Ishikawa (cell line): ENCODE results near the gene DIP2B.

Experiments
- CEBPB ChIP-seq: IDR thresholded peaks from 2 replicates; pipeline ENCODE4 v1.6.1; 2012
- CREB1 ChIP-seq: IDR thresholded peaks from 2 replicates; pipeline ENCODE4 v1.6.1; 2012; ENCODE audit warnings: low read depth
- EGR1 ChIP-seq: IDR thresholded peaks from 2 replicates; pipeline ENCODE4 v1.6.1; 2012
- EP300 ChIP-seq: IDR thresholded peaks from 2 replicates; pipeline ENCODE4 v1.6.1; 2012; ENCODE audit warnings: borderline replicate concordance
- FOXM1 ChIP-seq: IDR thresholded peaks from 2 replicates; pipeline ENCODE4 v1.6.1; 2012; ENCODE audit warnings: low read depth, borderline replicate concordance
- NFIC ChIP-seq: IDR thresholded peaks from 2 replicates; pipeline ENCODE4 v1.6.1; 2012
- RAD21 ChIP-seq: IDR thresholded peaks from 2 replicates; pipeline ENCODE4 v1.6.1; 2012; ENCODE audit warnings: low read depth
- TAF1 ChIP-seq: IDR thresholded peaks from 2 replicates; pipeline ENCODE4 v1.6.1; 2012; ENCODE audit warnings: low read depth, mild to moderate bottlenecking
- TCF12 ChIP-seq: IDR thresholded peaks from 2 replicates; pipeline ENCODE4 v1.6.1; 2012; ENCODE audit warnings: low read depth
- TEAD4 ChIP-seq: IDR thresholded peaks from 2 replicates; pipeline ENCODE4 v1.6.1; 2012
- YY1 ChIP-seq: IDR thresholded peaks from 2 replicates; pipeline ENCODE4 v1.6.1; 2012; ENCODE audit warnings: low read depth
- ZBTB7A ChIP-seq: IDR thresholded peaks from 2 replicates; pipeline ENCODE4 v1.6.1; 2012; ENCODE audit warnings: low read depth
- TF ChIP-seq, protein P1 (sequence below): IDR thresholded peaks from 2 replicates; pipeline ENCODE4 v1.6.1; 2012
- TF ChIP-seq, protein P2 (sequence below): IDR thresholded peaks from 2 replicates; pipeline ENCODE4 v1.6.1; 2012; ENCODE audit warnings: low read depth, mild to moderate bottlenecking
- TF ChIP-seq, protein P3 (sequence below): IDR thresholded peaks from 2 replicates; pipeline ENCODE4 v1.6.1; 2012

DIP2B gene

DNA sequence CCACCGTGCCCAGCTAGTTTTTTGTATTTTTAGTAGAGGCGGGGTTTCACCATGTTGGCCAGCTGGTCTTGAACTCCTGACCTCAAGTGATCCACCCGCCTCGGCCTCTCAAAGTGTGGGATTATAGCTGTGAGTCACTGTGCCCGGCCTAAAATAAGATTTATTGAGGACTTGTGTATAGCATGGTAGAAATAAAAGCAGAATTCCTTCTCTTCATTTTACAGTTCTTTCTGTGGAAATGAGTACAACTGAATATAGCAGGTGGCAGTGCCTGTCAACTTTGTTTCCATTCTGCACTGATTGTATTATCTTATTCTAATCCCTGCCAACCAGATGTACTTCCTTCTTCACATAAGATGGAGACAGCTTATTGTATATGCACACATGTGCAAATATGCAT is 41.0 kb downstream of the DIP2B start:
- no peak for TF ChIP-seq FOXM1
- TF ChIP-seq YY1 = no peak
- TF ChIP-seq CREB1 = no peak

DNA sequence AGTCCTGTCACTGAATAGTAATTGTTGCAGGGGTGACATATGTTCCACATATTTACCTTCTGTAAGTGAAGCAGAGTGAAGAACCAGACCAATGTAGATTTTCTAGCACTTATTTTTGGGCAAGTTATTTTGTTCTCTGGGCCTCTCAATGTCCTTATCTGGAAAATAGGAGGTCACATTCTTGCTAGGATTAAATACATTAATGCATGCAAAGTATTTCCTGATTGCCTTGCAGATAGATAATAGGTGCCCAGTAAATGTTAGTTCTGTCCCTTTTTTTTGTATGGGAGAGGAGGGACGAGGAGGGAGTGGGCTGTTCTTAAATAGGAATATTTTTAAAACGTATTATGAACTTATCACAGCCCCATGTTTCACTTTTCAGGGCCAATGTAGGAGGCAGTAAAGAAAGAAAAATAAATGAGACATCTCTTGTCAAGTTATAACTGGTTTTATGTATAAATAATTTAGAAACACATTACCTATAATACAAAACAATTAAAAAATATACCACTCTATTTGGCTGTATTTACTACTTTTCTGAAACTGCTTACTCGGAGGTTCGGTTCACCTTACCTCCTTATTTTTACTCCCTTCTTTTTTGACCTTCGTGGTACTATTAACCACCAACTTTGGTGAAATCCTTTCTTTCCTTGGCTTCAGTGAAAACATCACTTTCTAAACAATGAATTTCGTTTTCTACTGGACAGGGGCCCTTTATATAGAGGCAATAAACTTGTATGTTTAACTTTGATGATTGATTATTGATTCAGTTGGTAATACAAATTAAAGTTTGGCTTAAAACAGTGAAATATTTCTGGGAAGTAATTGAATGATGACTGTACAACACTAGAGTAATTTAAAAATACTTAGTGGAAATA is 41.9 kb downstream of the DIP2B start:
- TF ChIP-seq, protein P1, sequence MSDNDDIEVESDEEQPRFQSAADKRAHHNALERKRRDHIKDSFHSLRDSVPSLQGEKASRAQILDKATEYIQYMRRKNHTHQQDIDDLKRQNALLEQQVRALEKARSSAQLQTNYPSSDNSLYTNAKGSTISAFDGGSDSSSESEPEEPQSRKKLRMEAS = no peak
- TF ChIP-seq ZBTB7A (no peak), FOXM1 (no peak), TAF1 (no peak), RAD21 (no peak), NFIC (no peak), CREB1 (no peak), CEBPB (no peak), TEAD4 (no peak), TCF12 (no peak), YY1 (no peak), EP300 (no peak), EGR1 (no peak)
- TF ChIP-seq, protein P2, sequence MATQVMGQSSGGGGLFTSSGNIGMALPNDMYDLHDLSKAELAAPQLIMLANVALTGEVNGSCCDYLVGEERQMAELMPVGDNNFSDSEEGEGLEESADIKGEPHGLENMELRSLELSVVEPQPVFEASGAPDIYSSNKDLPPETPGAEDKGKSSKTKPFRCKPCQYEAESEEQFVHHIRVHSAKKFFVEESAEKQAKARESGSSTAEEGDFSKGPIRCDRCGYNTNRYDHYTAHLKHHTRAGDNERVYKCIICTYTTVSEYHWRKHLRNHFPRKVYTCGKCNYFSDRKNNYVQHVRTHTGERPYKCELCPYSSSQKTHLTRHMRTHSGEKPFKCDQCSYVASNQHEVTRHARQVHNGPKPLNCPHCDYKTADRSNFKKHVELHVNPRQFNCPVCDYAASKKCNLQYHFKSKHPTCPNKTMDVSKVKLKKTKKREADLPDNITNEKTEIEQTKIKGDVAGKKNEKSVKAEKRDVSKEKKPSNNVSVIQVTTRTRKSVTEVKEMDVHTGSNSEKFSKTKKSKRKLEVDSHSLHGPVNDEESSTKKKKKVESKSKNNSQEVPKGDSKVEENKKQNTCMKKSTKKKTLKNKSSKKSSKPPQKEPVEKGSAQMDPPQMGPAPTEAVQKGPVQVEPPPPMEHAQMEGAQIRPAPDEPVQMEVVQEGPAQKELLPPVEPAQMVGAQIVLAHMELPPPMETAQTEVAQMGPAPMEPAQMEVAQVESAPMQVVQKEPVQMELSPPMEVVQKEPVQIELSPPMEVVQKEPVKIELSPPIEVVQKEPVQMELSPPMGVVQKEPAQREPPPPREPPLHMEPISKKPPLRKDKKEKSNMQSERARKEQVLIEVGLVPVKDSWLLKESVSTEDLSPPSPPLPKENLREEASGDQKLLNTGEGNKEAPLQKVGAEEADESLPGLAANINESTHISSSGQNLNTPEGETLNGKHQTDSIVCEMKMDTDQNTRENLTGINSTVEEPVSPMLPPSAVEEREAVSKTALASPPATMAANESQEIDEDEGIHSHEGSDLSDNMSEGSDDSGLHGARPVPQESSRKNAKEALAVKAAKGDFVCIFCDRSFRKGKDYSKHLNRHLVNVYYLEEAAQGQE = no peak
- TF ChIP-seq, protein P3, sequence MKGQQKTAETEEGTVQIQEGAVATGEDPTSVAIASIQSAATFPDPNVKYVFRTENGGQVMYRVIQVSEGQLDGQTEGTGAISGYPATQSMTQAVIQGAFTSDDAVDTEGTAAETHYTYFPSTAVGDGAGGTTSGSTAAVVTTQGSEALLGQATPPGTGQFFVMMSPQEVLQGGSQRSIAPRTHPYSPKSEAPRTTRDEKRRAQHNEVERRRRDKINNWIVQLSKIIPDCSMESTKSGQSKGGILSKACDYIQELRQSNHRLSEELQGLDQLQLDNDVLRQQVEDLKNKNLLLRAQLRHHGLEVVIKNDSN = no peak

DNA sequence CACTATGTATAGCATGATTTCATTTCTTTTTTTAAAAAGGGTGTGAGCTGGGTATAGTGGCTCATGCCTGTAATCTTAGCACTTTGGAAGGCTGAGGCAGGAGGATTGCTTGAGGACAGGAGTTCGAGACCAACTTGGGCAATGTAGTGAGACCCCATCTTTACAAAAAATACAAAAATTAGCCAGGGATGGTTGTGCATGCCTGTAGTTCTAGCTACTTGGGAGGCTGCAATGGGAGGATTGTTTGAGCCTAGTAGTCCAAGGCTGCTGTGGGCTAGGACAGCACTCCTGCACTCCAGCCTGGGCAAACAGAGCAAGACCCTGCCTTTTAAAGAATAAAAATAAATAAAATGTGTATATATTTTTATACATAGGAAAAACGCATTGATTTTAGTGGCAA is 43.0 kb downstream of the DIP2B start:
- TF ChIP-seq EP300 (no peak), EGR1 (no peak), TEAD4 (no peak), CEBPB (no peak), NFIC (no peak), TCF12 (no peak), FOXM1 (no peak), CREB1 (no peak), YY1 (no peak), ZBTB7A (no peak), TAF1 (no peak), RAD21 (no peak)
- TF ChIP-seq, protein P2 = no peak
- TF ChIP-seq, protein P1 = no peak
- TF ChIP-seq, protein P3 = no peak

DNA sequence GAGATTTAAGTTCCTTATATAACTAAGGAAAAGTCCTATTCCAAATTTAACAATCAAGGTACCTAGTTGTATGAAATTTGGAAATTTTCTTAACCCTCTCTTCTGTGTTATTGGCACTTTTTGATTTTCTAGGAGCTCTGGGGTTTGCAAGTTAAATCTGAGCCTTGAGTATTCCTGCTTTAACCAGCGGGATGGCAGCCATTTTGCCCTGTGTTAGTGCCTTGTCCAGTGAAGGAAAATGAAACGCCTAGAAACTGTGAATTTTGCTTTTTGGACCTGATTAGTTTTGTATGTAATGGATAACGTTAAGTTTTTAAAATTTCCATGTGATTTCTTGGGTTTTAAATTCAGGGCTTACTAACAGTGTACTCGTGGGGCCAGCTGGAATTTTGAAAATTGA is 45.1 kb downstream of the DIP2B start:
- TF ChIP-seq YY1 (peak; percentile 42; the same call in 1 of the 2 replicates), ZBTB7A (no peak)

DNA sequence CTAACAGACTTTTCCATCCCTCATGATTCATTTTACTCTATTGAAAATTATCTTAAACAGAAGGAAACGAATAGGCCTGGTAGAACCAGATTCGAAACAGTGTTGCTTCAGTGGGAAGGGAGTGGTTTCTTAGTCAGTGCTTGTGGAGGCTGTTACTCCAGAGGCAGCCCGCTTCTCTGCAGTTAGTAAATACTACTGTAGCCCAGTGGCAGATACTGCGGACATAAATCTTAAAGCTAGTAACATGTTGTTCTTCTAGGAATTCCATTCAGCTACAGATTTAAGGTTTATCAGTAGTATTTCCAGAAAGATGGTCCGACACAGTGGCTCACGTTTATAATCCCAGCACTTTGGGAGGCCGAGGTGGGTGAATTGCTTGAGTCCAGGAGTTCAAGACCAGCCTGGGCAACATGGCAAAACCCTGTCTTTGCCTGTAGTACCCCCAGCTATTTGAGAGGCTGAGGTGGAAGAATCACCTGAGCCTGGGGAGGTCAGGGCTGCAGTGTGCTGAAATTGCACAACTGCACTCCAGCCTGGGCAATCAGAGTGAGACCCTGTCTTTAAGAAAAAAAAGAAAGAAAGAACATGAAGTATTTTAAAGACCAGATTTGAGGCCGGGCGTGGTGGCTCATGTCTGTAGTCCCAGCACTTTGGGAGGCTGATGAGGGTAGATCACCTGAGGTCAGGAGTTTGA is 45.9 kb downstream of the DIP2B start:
- TF ChIP-seq FOXM1 (no peak), RAD21 (no peak), CEBPB (no peak)

DNA sequence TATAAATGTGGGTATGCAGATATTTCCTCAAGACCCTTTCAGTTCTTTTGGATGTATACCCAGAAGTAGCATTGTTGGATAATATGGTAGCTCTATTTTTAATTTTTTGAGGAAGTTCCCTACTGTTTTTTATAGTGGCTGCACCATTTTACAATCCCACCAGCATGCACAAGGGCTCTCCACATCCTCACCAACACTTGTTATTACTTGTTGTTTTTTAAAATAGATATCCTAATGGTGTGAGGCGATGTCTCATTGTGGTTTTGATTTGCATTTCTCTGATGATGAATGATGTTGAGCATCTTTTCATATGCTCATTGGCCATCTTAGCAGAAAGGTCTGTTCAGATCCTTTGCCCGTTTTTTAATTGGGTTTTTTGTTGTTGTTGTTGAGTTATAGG is 47.1 kb downstream of the DIP2B start:
- TF ChIP-seq TEAD4 (no peak), NFIC (no peak), EP300 (no peak), FOXM1 (no peak), CREB1 (no peak), EGR1 (no peak), ZBTB7A (no peak), TCF12 (no peak), RAD21 (no peak), CEBPB (no peak), TAF1 (no peak), YY1 (no peak)
- TF ChIP-seq, protein P2 = no peak
- TF ChIP-seq, protein P3 = no peak
- TF ChIP-seq, protein P1 = no peak
